Retinal pigment epithelial cell (primary cell): ENCODE results near the gene CDH13.

Experiments used
- DNase-seq: peaks from one replicate; pipeline ENCODE4 v3.0.0-alpha.2; 2010; ENCODE audit warnings: low read depth
- H3K4me3 ChIP-seq: 2 replicates; pipeline ENCODE4 v1.5.1; 2011; ENCODE audit warnings: mild to moderate bottlenecking, low read length, control low read depth, moderate library complexity
- CTCF ChIP-seq: conservative IDR thresholded peaks from 2 replicates; pipeline ENCODE4 v1.5.1; 2011; ENCODE audit warnings: low read depth, low read length, control low read depth, inconsistent platforms

CDH13 gene

DNA sequence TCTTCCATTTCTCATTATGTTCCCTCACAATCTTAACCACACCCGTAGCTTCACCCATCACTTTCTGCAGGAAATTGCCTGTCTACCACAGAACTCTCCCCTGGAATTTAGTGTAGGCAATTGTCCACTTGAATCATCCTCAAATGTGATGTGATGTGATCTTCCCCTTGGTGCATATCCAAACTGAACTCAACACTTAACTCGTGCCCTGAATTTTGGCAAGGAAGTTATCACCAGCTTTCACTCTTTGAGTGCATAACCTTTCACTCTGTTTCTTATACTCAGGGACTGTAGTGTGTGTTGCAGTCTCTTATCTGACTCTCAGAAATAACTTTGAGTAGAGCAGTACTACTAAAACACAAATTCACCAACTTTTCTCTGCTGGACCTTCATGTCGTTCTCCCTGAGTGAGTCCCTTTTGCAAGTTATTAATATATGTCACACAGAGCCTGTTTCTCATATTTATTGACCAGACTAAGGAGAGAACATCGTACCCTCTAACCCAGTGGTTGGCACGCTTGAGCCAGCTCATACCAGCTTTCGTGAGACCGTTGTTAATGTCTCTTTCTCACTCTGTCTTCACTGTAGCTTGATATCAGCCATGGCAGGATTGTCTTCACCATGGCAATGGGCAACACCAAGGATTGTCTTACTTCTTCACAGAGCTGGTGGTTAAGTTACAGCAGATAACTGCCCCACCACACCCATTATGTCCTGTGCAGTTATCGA is 622.1 kb downstream of the CDH13 start:
- no peak for TF ChIP-seq CTCF
- no peak overlapping the region for H3K4me3 ChIP-seq
- no peak for DNase-seq

DNA sequence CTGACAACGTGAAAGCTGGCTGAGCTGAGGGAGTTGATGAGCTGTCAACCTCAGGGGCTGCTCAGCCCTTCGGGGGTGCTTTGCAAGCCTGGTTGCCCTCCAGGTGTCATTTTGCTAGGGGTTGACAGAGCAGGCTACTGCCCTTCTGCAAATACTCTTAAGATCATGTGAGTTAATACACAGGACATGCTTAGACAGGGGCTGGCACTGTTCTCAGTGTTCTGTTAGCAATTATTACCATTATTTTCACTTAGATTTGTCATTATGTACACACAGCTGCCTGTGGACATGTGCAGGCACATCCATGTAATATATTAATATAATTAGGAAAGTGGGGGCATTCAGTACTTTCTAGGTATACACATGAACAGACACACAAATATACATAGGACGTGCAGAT is 626.8 kb downstream of the CDH13 start:
- no peak for TF ChIP-seq CTCF
- no peak for DNase-seq
- H3K4me3 ChIP-seq = no peak overlapping the region

DNA sequence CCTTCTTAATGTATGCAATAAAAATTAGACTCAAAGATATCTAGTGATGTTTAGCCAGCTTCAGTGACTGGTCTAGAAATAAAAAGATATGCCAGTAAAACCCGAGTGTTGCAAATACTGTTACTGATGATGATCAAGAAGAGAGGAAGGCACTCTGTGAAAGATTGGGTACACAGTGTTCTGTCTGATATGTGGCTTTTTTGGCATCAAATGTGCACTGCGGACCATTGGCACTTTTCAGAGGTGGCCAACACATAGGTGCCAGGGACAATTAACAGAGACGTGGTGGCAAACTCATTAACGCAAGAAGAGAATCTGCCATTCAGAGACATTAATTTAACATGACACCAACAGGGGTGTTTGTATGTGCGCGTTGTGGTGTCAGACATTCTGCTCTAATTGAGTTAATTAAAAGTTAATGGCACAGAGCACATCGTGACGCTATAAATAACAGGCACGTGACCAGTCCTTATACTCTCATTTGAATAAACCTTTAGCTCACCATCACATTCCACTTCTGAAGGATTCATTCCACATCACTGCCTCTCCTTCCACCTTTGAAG is 631.7 kb downstream of the CDH13 start:
- no peak for TF ChIP-seq CTCF
- no peak for DNase-seq
- H3K4me3 ChIP-seq = no peak overlapping the region

- no peak for DNase-seq
- H3K4me3 ChIP-seq = no peak overlapping the region
- no peak for TF ChIP-seq CTCF
These were observed 640.2 kb downstream of the CDH13 start for GRCh38 chr16:83266848-83267553.

DNA sequence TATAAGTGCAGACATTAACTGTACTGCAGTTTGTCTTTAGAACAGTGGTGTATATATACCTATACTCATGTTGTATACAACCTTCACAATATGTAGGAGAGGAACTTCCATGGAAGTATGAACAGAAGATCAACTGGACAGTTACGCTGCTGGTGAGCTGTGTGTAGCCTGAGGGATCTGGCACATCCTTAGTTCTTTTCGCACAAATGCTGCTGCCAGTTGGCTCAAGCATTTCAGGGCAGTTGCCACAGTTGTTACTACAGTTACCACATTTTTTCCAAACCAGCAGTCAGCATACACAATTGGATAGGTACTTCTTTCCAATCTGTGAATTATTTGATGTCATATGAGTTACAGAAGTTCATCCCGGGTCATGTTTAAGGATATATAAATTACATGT is 641.4 kb downstream of the CDH13 start:
- no peak for DNase-seq
- no peak overlapping the region for H3K4me3 ChIP-seq
- no peak for TF ChIP-seq CTCF

- no peak overlapping the region for H3K4me3 ChIP-seq
- TF ChIP-seq CTCF = no peak
- no peak for DNase-seq
These were observed 642.3 kb downstream of the CDH13 start for GRCh38 chr16:83269048-83269447.
